ENCODE measurements around the gene TRMT2A.

Gene TRMT2A

GRCh38 chr22:20133930-20134549 lies 17.0 kb upstream of the TRMT2A start:
- no peak for DNase-seq

GRCh38 chr22:20132686-20133246 lies 15.7 kb upstream of the TRMT2A start:
- DNase-seq = no peak

GRCh38 chr22:20131859-20132685 lies 15.0 kb upstream of the TRMT2A start:
- no peak for DNase-seq

- DNase-seq = no peak
These were observed 14.5 kb upstream of the TRMT2A start, which contains the start of gene ZDHHC8 for GRCh38 chr22:20131597-20131858. Gene ZDHHC8 (plus strand): TSS chr22:20131804. CDS start chr22:20131948, 144 bp downstream.

- peak; percentile 11 for DNase-seq
These were observed 13.9 kb upstream of the TRMT2A start for GRCh38 chr22:20130731-20131596.

GRCh38 chr22:20130319-20130718 lies 13.3 kb upstream of the TRMT2A start:
- DNase-seq = no peak

- DNase-seq = no peak
These were observed 12.7 kb upstream of the TRMT2A start for GRCh38 chr22:20129747-20130014.

GRCh38 chr22:20128902-20129746 lies 12.1 kb upstream of the TRMT2A start:
- no peak for DNase-seq

GRCh38 chr22:20128619-20128901 lies 11.5 kb upstream of the TRMT2A start:
- no peak for DNase-seq

- DNase-seq = no peak
These were observed 11.0 kb upstream of the TRMT2A start for GRCh38 chr22:20127869-20128618.

- DNase-seq = no peak
These were observed 10.4 kb upstream of the TRMT2A start for GRCh38 chr22:20127318-20127868.

GRCh38 chr22:20126284-20127029 lies 9.4 kb upstream of the TRMT2A start:
- DNase-seq = no peak

- no peak for DNase-seq
These were observed 8.5 kb upstream of the TRMT2A start for GRCh38 chr22:20125201-20126174.

GRCh38 chr22:20124083-20124787 lies 7.2 kb upstream of the TRMT2A start:
- no peak for DNase-seq

- no peak for DNase-seq
These were observed 6.5 kb upstream of the TRMT2A start for GRCh38 chr22:20123366-20124082.

- DNase-seq = no peak
These were observed 4.9 kb upstream of the TRMT2A start for GRCh38 chr22:20121856-20122415.

- no peak for DNase-seq
These were observed 1.4 kb upstream of the TRMT2A start for GRCh38 chr22:20118300-20119020.
